ENCODE results near the gene PAGR1.
"Not testable (repeated sequence)": the region's sequence is repeated elsewhere in the genome, so short reads cannot be mapped to it uniquely, and the experiment has no call there.

Gene PAGR1

DNA sequence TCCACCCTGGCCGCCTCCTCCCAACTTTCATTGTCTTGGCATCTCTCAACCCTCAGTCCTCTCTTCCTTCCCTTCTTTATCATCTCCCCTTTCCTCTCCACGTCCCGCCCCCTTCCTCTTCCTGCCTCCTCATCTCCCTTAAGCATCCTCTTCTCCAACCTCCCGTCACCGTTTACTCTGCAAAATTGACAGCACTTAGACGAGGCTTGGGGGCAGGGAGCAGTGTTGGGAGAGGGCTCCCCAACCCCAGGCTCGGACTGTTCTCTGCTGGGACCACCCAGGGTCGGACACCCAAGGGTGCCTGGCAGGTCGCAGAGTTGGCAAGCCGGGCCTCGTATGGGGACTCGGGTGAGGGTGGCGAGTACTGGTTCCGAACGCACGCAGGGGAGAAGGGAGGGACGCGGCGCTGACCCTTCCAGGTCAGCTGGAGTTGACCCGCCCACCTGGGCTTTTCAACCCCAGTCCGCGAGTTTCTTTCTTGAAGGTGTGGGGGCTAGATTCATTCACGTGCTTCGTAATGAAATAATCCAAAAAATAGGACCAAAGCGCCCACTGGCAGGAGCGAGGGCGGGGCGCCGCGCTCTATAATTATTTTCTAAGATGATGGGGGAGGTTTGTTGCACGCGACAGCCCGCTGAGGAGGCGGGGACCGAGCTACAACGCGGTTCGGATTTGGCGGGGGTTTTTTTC is 775 bp upstream of the PAGR1 start:
- Mint-ChIP-seq H3K27ac (peak overlapping the region; percentile 97), H3K9me3 (no peaks in the 10 kb centered on the region), H3K27me3 (no peaks in the 10 kb centered on the region), H3K36me3 (ENCODE audit: low read depth) (peaks cover 41% of the 10 kb centered on the region), H3K4me3 (peak overlapping the region; percentile 96), H3K4me1 (ENCODE audit: low read depth) (peaks cover 71% of the 10 kb centered on the region)

DNA sequence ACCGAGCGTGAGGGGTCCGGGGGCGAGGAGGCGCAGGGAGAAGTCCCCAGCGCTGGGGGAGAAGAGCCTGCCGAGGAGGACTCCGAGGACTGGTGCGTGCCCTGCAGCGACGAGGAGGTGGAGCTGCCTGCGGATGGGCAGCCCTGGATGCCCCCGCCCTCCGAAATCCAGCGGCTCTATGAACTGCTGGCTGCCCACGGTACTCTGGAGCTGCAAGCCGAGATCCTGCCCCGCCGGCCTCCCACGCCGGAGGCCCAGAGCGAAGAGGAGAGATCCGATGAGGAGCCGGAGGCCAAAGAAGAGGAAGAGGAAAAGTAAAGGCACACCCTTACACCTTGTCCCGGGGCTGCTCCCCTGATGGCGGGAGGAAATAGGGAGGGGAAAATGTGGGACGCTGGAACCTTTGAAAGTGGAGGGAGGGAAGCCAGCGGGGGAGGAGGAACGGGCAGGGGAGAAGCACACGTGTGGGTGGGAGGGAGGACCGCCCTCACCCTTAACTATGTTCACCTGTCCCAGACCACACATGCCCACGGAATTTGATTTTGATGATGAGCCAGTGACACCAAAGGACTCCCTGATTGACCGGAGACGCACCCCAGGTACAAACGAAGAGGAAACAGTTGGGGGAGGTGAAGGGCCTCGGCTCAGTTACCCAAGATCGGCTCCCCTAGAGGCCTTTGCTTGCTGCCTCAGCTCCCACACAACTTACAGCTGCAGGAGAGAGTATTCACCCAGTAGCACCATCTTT is 916 bp downstream of the PAGR1 start:
- Mint-ChIP-seq H3K4me3 (peak overlapping the region; percentile 96), H3K36me3 (ENCODE audit: low read depth) (peaks cover 35% of the 10 kb centered on the region), H3K27ac (peak overlapping the region; percentile 97), H3K9me3 (no peaks in the 10 kb centered on the region), H3K27me3 (no peaks in the 10 kb centered on the region), H3K4me1 (ENCODE audit: low read depth) (peaks cover 70% of the 10 kb centered on the region)

DNA sequence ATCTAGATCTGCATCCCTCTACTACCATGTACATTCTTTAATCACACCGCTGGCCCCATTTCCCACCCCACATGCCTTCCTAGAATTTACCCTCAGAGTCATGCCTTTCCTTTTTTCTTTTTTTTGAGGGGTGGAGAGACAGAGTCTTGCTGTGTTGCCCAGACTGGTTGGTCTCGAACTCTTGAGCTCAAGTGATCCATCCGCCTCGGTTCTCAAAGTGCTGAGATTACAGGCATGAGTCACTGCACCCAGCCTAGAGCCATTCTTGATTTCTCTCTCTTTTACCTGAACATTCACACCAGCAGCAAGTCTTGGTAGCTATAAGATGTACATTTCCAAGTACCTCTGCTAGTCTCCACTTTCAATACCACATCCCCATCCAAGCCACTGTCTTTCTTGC is 2.1 kb downstream of the PAGR1 start:
- Mint-ChIP-seq H3K4me3 (peak overlapping the region; percentile 79), H3K4me1 (ENCODE audit: low read depth) (peaks cover 78% of the 10 kb centered on the region), H3K27ac (peak overlapping the region; percentile 76), H3K9me3 (no peaks in the 10 kb centered on the region), H3K27me3 (no peaks in the 10 kb centered on the region), H3K36me3 (ENCODE audit: low read depth) (peaks cover 41% of the 10 kb centered on the region)

DNA sequence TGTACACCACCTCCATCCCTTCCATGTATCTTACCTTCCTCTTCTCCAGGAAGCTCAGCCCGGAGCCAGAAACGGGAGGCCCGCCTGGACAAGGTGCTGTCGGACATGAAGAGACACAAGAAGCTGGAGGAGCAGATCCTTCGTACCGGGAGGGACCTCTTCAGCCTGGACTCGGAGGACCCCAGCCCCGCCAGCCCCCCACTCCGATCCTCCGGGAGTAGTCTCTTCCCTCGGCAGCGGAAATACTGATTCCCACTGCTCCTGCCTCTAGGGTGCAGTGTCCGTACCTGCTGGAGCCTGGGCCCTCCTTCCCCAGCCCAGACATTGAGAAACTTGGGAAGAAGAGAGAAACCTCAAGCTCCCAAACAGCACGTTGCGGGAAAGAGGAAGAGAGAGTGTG is 3.6 kb downstream of the PAGR1 start:
- peak overlapping the region; percentile 96 for H3K27ac Mint-ChIP-seq
- H3K27me3 Mint-ChIP-seq, result no peaks in the 10 kb centered on the region
- H3K4me1 Mint-ChIP-seq (ENCODE audit: low read depth), result peaks cover 92% of the 10 kb centered on the region
- H3K9me3 Mint-ChIP-seq, result no peaks in the 10 kb centered on the region
- H3K4me3 Mint-ChIP-seq, result peak overlapping the region; percentile 92
- H3K36me3 Mint-ChIP-seq (ENCODE audit: low read depth), result peaks cover 41% of the 10 kb centered on the region

DNA sequence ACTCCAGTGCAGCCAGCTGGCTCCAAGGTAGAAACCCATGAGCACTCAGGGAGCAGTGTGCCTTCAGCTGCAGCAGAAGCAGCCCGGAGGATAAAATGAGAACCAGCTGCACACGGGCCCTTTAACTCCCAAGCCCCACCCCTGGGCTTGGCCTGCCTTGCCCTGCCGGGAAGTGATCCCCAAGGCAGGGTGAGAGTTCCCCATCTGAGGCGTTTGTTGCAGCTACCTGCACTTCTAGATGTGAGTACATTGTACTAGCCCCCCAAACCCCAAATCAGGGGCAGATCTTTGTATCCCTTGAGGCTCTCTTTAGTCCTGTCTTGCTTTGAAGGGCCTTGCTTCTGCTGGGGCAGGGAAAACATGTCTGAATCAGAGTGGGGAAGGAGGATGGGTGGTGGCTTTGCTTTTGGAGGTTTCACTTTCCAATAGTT is 4.3 kb downstream of the PAGR1 start, which contains the start of gene MVP:
Gene MVP (plus strand): TSS at position 192 of the 431 bp plus-strand sequence. CDS start 10,088 bp downstream, outside the sequence.
- Mint-ChIP-seq H3K27me3 (no peaks in the 10 kb centered on the region), H3K36me3 (ENCODE audit: low read depth) (peaks cover 41% of the 10 kb centered on the region), H3K9me3 (no peaks in the 10 kb centered on the region), H3K27ac (peak within 1 kb of the TSS; percentile 96), H3K4me3 (peak within 1 kb of the TSS; percentile 92), H3K4me1 (ENCODE audit: low read depth) (peaks cover 92% of the 10 kb centered on the region)

DNA sequence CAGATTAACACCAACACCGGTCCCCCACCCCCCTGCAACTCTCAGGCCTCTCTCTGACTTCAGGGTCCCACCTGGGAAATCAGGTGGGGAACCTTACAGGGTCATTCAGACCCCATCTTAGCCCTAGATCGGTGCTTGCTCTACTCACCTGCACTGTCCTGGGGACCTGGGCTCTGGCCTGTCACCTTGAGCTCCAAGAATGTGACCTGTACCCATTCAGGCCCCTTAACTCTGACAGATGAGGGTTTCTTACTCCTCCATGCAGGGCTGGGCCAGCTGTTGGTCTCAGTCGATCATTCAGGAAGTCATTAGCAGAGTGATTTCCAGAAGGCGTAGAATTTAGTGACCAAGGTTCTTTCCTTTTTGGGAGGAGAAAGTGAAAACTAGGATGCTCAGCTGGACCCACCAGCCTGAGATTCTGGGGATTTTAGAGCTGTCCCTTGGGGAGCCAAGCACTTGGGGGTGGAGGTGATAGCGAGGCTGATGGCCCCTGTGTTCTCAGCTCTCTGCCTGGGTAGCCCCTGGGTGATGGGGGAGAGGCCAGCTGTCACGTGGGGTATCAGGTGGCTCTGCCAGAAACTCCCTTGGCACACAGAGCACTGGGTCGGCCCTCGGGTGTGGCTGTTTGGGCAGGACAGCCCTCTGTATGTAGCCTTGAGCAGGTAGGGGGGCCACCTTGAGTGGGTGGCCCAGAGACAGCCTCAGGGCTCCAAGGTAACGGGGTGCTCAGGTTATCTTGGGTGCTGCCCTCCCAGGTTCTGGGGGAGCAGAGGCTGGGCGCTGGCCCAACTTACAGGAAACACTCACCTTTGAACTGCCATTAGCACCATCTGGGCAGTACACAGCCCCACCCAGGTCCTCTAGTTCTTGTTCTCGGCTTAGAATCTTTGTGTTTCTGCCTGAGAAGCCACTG is 5.0 kb downstream of the PAGR1 start:
- Mint-ChIP-seq H3K27ac (peak overlapping the region; percentile 96), H3K4me1 (ENCODE audit: low read depth) (peaks cover 93% of the 10 kb centered on the region), H3K27me3 (no peaks in the 10 kb centered on the region), H3K36me3 (ENCODE audit: low read depth) (peaks cover 41% of the 10 kb centered on the region), H3K4me3 (peak overlapping the region; percentile 92), H3K9me3 (no peaks in the 10 kb centered on the region)

GRCh38 chr16:29821643-29822115 is 5.7 kb downstream of the PAGR1 start:
- H3K27ac Mint-ChIP-seq, result peak overlapping the region; percentile 96
- no peaks in the 10 kb centered on the region for H3K27me3 Mint-ChIP-seq
- H3K4me1 Mint-ChIP-seq (ENCODE audit: low read depth), result peaks cover 99% of the 10 kb centered on the region
- H3K4me3 Mint-ChIP-seq, result peak overlapping the region; percentile 92
- no peaks in the 10 kb centered on the region for H3K9me3 Mint-ChIP-seq
- peaks cover 40% of the 10 kb centered on the region for H3K36me3 Mint-ChIP-seq (ENCODE audit: low read depth)

- H3K27me3 Mint-ChIP-seq, result no peaks in the 10 kb centered on the region
- H3K27ac Mint-ChIP-seq, result peak overlapping the region; percentile 97
- H3K4me3 Mint-ChIP-seq, result peak overlapping the region; percentile 57
- peaks cover 95% of the 10 kb centered on the region for H3K4me1 Mint-ChIP-seq (ENCODE audit: low read depth)
- peaks cover 15% of the 10 kb centered on the region for H3K36me3 Mint-ChIP-seq (ENCODE audit: low read depth)
- H3K9me3 Mint-ChIP-seq, result no peaks in the 10 kb centered on the region
Measured at GRCh38 chr16:29824589-29825144, 8.7 kb downstream of the PAGR1 start.

DNA sequence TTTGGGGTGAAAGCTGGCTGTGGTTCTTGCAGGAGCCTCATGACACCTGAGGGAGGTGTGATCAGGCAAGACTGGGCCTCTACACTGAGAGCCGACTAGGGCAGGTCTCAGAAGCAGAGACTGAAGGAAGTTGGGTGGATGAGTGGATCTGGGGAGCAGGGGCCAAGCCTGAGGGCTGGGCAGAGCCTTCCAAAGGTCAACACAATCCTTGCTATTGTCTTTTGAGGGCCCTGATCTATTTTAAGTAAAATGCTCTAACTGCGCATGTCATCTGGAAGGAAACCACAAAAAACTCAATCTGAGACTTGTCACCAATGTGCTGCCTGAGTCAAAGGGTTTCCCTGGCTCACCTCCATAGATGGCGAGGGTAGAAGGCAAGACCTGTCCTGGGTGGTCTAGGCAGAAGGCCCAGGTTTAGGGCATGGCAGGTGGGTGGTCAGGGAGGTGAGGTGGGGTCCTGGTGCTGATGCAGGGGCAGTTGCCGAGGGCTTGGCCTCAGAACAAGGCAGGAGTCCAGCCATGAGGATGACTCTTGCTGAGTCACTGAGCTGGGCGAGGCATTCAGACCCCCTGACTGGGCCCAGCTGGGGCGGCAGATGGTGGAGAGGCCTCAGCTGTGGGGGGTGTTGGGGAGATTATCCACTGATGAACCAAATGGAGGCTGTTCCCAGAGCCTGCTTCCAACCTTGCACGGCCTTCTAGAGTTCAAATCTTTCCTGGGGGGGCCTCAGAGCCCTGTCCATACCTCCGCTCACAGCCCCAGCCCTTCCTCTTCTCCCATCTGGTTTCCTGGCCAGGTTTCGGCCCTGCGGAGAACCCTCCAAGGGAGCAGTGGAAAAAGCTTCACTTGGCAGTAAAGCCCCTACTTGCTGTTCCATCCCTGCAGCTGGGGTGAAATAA is 9.4 kb downstream of the PAGR1 start:
- Mint-ChIP-seq H3K4me3 (peak overlapping the region; percentile 57), H3K27ac (peak overlapping the region; percentile 97), H3K27me3 (no peaks in the 10 kb centered on the region), H3K9me3 (no peaks in the 10 kb centered on the region), H3K36me3 (ENCODE audit: low read depth) (peaks cover 10% of the 10 kb centered on the region), H3K4me1 (ENCODE audit: low read depth) (peaks cover 93% of the 10 kb centered on the region)

- Mint-ChIP-seq H3K27me3 (no peaks in the 10 kb centered on the region), H3K9me3 (no peaks in the 10 kb centered on the region), H3K36me3 (ENCODE audit: low read depth) (peaks cover 6% of the 10 kb centered on the region), H3K4me3 (peak overlapping the region; percentile 79), H3K27ac (peak overlapping the region; percentile 97), H3K4me1 (ENCODE audit: low read depth) (peaks cover 84% of the 10 kb centered on the region)
Measured at GRCh38 chr16:29826342-29826695, 10.4 kb downstream of the PAGR1 start.

GRCh38 chr16:29830774-29831173 is 14.8 kb downstream of the PAGR1 start:
- H3K36me3 Mint-ChIP-seq (ENCODE audit: low read depth), result peaks cover 22% of the 10 kb centered on the region
- H3K9me3 Mint-ChIP-seq, result no peaks in the 10 kb centered on the region
- no peak overlapping the region for H3K27ac Mint-ChIP-seq
- H3K4me1 Mint-ChIP-seq (ENCODE audit: low read depth), result peaks cover 55% of the 10 kb centered on the region
- no peaks in the 10 kb centered on the region for H3K27me3 Mint-ChIP-seq
- H3K4me3 Mint-ChIP-seq, result no peak overlapping the region

DNA sequence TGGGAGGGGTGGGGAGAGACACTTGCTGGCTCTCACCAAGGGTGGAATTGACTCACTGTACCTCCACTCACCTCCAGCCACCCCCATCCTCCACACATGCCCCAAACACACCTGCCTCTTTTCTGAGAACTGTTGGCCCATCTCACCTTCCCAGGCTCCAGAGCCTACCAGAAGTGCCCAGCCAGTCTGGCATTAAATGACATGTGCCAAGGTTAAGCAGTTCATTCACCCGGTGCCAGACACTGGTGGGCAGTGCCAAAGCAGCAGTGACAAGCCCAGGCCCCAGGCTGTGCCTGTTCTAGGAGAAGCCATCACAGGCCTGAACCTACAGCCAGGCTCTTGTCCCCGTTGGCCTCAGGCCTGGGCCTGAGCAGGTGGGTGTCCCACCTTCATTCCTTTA is 15.5 kb downstream of the PAGR1 start:
- Mint-ChIP-seq H3K36me3 (ENCODE audit: low read depth) (peaks cover 22% of the 10 kb centered on the region), H3K27ac (no peak overlapping the region), H3K4me3 (no peak overlapping the region)

DNA sequence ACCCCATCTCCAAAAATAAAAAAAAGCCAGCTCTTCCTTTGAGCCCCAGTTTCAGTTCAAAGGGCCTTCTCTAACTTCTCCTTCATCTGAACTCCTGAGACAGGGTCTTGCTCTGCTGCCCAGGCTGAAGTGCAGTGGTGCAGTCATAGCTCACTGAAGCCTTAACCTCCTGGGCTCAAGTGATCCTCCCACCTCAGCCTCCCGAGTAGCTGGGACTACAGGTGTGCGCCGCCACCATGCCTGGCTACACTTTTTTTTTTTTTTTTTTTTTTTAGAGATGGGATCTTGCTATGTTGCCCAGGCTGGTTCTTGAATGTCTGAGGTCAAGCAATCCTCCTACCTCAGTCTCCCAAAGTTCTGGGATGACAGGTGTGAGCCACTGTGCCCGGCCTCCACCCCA is 17.3 kb downstream of the PAGR1 start:
- not testable (repeated sequence) for H3K27ac Mint-ChIP-seq, H3K27me3 Mint-ChIP-seq, H3K4me3 Mint-ChIP-seq, H3K9me3 Mint-ChIP-seq
- H3K36me3 Mint-ChIP-seq (ENCODE audit: low read depth), result peaks cover 29% of the 10 kb centered on the region
- H3K4me1 Mint-ChIP-seq (ENCODE audit: low read depth), result peaks cover 32% of the 10 kb centered on the region

More for the DNA sequence above, 15.5 kb downstream of the PAGR1 start:
- no peaks in the 10 kb centered on the region for H3K9me3 Mint-ChIP-seq
- H3K4me1 Mint-ChIP-seq (ENCODE audit: low read depth), result peaks cover 49% of the 10 kb centered on the region
- no peaks in the 10 kb centered on the region for H3K27me3 Mint-ChIP-seq
